HepG2 (cell line): Measurements from ENCODE around the gene BCL2L1. TPM values are rescaled to one million over a fixed set of nuclear protein-coding genes. Genes with fewer than 3 reads are reported as not detected.

ENCODE experiments used
- CBX1 ChIP-seq: IDR thresholded peaks from one replicate; pipeline ENCODE4 v1.6.1; 2016; ENCODE audit warnings: antibody characterized with exemption, low read depth
- CC2D1A ChIP-seq: sonication (generic); formaldehyde crosslinking; IDR thresholded peaks from 2 replicates; pipeline ENCODE4 v1.8.1; 2023; ENCODE audit warnings: mild to moderate bottlenecking, missing genetic modification reagents
- EED ChIP-seq: sonication (generic); formaldehyde crosslinking; IDR thresholded peaks from 2 replicates; pipeline ENCODE4 v1.5.0; 2020; ENCODE audit warnings: mild to moderate bottlenecking, missing genetic modification reagents
- GATAD2A ChIP-seq: IDR thresholded peaks from 2 replicates; pipeline ENCODE4 v1.6.1; 2016
- IRF2 ChIP-seq: IDR thresholded peaks from 2 replicates; pipeline ENCODE4 v1.6.1; 2018; ENCODE audit warnings: missing genetic modification reagents, missing compliant biosample characterization
- MATR3 ChIP-seq: sonication (generic); formaldehyde crosslinking; IDR thresholded peaks from 2 replicates; pipeline ENCODE4 v1.4.0; 2020; ENCODE audit warnings: missing genetic modification reagents
- RBAK ChIP-seq: sonication (generic); formaldehyde crosslinking; IDR thresholded peaks from 2 replicates; pipeline ENCODE4 v1.5.1; 2020; ENCODE audit warnings: mild to moderate bottlenecking, missing genetic modification reagents
- STAG1 ChIP-seq: sonication (generic); formaldehyde crosslinking; IDR thresholded peaks from 2 replicates; pipeline ENCODE4 v1.4.0; 2020; ENCODE audit warnings: missing genetic modification reagents
- TAF1 ChIP-seq: sonication (generic); formaldehyde crosslinking; IDR thresholded peaks from 2 replicates; pipeline ENCODE4 v1.4.0; 2020; ENCODE audit warnings: missing genetic modification reagents
- TCF7 ChIP-seq: sonication (generic); IDR thresholded peaks from 2 replicates; pipeline ENCODE4 v1.6.1; 2016; ENCODE audit warnings: antibody characterized with exemption, low read depth
- U2AF1 ChIP-seq: fragments of 200-400 bp; formaldehyde crosslinking; optimal IDR thresholded peaks from 2 replicates; pipeline ENCODE3; 2017; ENCODE audit warnings: mild to moderate bottlenecking, low read depth, low read length
- ZBTB3 ChIP-seq: sonication (generic); formaldehyde crosslinking; IDR thresholded peaks from 2 replicates; pipeline ENCODE4 v1.4.0; 2020; ENCODE audit warnings: low read depth, mild to moderate bottlenecking, moderate library complexity, missing genetic modification reagents, borderline replicate concordance
- ZBTB7A ChIP-seq: sonication (generic); formaldehyde crosslinking; IDR thresholded peaks from 2 replicates; pipeline ENCODE4 v1.8.0; 2022; ENCODE audit warnings: mild to moderate bottlenecking, missing genetic modification reagents
- ZFP36 ChIP-seq: fragments of 150-350 bp; IDR thresholded peaks from 2 replicates; pipeline ENCODE4 v1.6.1; 2018; ENCODE audit warnings: borderline replicate concordance, low read length, low read depth; ENCODE audit not compliant: partially characterized antibody
- ZNF10 ChIP-seq: sonication (generic); formaldehyde crosslinking; IDR thresholded peaks from 2 replicates; pipeline ENCODE4 v1.4.0; 2020; ENCODE audit warnings: mild to moderate bottlenecking, low read depth, missing genetic modification reagents, borderline replicate concordance
- ZNF20 ChIP-seq: sonication (generic); formaldehyde crosslinking; IDR thresholded peaks from 2 replicates; pipeline ENCODE4 v1.4.0; 2020; ENCODE audit warnings: mild to moderate bottlenecking, moderate library complexity, missing genetic modification reagents
- ZNF34 ChIP-seq: sonication (generic); formaldehyde crosslinking; IDR thresholded peaks from 2 replicates; pipeline ENCODE4 v1.4.0; 2020; ENCODE audit warnings: mild to moderate bottlenecking, missing genetic modification reagents, borderline replicate concordance
- ZNF709 ChIP-seq: sonication (generic); formaldehyde crosslinking; IDR thresholded peaks from 2 replicates; pipeline ENCODE4 v1.5.0; 2020; ENCODE audit warnings: mild to moderate bottlenecking, missing genetic modification reagents
- ZNF761 ChIP-seq: sonication (generic); formaldehyde crosslinking; conservative IDR thresholded peaks from 2 replicates; pipeline ENCODE4 v1.4.0; 2020; ENCODE audit warnings: mild to moderate bottlenecking, missing genetic modification reagents
- polyA plus RNA-seq, 8 experiments: library from polyadenylated mRNA; depleted of rRNA in 3 of 8; stranded (reverse) in 7 of 8; unstranded in 1 of 8; fragments of >200 nt; fragmentation: Illumina TruSeq in 4 of 8; extraction: Trizol in 4 of 8; gene quantifications; 2 replicates each; pipeline versions ENCODE4 v1.2.1 to v1.2.3, GENCODE V29; 2011 to 2016; ENCODE audit warnings: low read depth in 4 of 8, missing spikeins in 1 of 8, mixed read lengths in 1 of 8; ENCODE audit not compliant: insufficient read depth in 1 of 8
- total RNA-seq, 5 experiments: library from RNA; depleted of rRNA; stranded (reverse); fragments of >200 nt; fragmentation: Illumina TruSeq; extraction: Trizol; gene quantifications; 2 replicates each; pipeline ENCODE4 v1.2.3, GENCODE V29; 2016; ENCODE audit warnings: low read depth in 1 of 5
- TF ChIP-seq, protein P1 (sequence below), 2 experiments: sonication (generic) in 1 of 2; formaldehyde crosslinking in 1 of 2; IDR thresholded peaks; 2 replicates each; pipeline versions ENCODE4 v1.6.1 to v1.9.0; 2014 to 2022; ENCODE audit warnings: antibody characterized with exemption in 1 of 2, borderline replicate concordance in 1 of 2, inconsistent platforms in 1 of 2, low read depth in 1 of 2, missing genetic modification reagents in 1 of 2
- TF ChIP-seq, protein P2 (sequence below): sonication (generic); formaldehyde crosslinking; IDR thresholded peaks from 2 replicates; pipeline ENCODE4 v1.9.0; 2021; ENCODE audit warnings: missing genetic modification reagents, borderline replicate concordance

Gene BCL2L1
- total and polyA plus RNA-seq, 2 of the 13 experiments (the other 11 are each of a cell fraction or from before 2014, with no cell fraction given), result 164 to 258 TPM

DNA sequence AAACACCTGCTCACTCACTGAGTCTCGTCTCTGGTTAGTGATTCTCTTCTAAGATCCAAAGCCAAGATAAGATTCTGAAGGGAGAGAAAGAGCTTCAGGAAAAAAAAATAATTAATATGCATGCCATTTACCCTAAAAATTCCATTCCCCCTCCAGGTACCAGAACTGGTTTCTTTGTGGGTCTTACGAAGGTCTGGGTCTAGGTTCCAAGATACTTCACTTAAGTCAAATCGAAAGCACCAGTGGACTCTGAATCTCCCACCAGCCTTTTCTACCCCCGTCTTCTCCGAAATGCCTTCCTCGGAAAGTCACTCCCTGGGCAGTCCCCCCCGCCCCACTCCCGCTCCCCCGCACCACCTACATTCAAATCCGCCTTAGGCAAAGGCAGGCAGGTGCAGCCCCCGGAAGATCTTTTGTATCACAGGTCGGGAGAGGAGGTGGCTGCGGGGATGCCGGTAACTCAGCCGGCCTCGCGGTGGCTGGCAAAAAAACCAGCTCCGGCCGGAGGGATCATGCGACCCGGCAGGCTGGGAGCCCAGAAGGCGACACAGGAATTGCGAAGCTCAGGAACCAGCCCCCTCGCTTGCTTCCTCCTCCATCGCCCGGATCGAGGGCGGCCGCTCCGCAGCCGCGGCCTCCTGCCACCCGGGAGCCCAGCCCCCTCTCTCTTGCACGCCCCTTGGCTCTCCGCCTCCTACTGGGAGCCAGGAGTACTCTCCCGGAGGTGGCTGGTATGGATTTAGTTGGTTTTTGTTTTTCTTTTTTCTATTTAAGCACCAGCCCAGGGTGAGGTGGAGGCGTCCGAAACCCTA, at the start of gene BCL2L1 (continued):
- TF ChIP-seq, protein P1, sequence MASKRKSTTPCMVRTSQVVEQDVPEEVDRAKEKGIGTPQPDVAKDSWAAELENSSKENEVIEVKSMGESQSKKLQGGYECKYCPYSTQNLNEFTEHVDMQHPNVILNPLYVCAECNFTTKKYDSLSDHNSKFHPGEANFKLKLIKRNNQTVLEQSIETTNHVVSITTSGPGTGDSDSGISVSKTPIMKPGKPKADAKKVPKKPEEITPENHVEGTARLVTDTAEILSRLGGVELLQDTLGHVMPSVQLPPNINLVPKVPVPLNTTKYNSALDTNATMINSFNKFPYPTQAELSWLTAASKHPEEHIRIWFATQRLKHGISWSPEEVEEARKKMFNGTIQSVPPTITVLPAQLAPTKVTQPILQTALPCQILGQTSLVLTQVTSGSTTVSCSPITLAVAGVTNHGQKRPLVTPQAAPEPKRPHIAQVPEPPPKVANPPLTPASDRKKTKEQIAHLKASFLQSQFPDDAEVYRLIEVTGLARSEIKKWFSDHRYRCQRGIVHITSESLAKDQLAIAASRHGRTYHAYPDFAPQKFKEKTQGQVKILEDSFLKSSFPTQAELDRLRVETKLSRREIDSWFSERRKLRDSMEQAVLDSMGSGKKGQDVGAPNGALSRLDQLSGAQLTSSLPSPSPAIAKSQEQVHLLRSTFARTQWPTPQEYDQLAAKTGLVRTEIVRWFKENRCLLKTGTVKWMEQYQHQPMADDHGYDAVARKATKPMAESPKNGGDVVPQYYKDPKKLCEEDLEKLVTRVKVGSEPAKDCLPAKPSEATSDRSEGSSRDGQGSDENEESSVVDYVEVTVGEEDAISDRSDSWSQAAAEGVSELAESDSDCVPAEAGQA (IDR thresholded peaks at IDR 0.05; ENCODE audit: low read depth), result no peak
- TF ChIP-seq, protein P1 (CRISPR knock-in tag; IDR thresholded peaks at IDR 0.05; ENCODE audit: borderline replicate concordance), result 0 out of 2 replicates have a peak, but pooled peaks have one; percentile 12
- TF ChIP-seq RBAK (CRISPR knock-in tag) (no peak), U2AF1 (peak; percentile 94), ZFP36 (peak; percentile 9), GATAD2A (CRISPR knock-in tag) (0 out of 2 replicates have a peak, but pooled peaks have one; percentile 16), ZNF10 (CRISPR knock-in tag) (no peak), CC2D1A (CRISPR knock-in tag) (no peak), IRF2 (CRISPR knock-in tag) (peak; percentile 53; the same call in 1 of the 2 replicates), ZBTB3 (CRISPR knock-in tag) (no peak), STAG1 (CRISPR knock-in tag) (peak; percentile 53), ZNF709 (CRISPR knock-in tag) (peak; percentile 18), TCF7 (no peak), ZNF20 (CRISPR knock-in tag) (no peak), TAF1 (peak; percentile 73), CBX1 (peak; percentile 78), ZNF34 (CRISPR knock-in tag) (peak; percentile 14; the same call in 1 of the 2 replicates), EED (no peak), MATR3 (CRISPR knock-in tag) (no peak), ZNF761 (CRISPR knock-in tag) (peak; percentile 34; the same call in 1 of the 2 replicates), ZBTB7A (CRISPR knock-in tag) (0 out of 2 replicates have a peak, but pooled peaks have one; percentile 60)
- TF ChIP-seq, protein P2, sequence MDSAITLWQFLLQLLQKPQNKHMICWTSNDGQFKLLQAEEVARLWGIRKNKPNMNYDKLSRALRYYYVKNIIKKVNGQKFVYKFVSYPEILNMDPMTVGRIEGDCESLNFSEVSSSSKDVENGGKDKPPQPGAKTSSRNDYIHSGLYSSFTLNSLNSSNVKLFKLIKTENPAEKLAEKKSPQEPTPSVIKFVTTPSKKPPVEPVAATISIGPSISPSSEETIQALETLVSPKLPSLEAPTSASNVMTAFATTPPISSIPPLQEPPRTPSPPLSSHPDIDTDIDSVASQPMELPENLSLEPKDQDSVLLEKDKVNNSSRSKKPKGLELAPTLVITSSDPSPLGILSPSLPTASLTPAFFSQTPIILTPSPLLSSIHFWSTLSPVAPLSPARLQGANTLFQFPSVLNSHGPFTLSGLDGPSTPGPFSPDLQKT, result no peak
